GM12878 (cell line): ENCODE results near the gene PHEX. TPM values are rescaled to one million over a fixed set of nuclear protein-coding genes. Genes with fewer than 3 reads are reported as not detected.

ENCODE experiments used
- ATAC-seq: fragments of 200-7000 bp; cut with Tn5 transposase; 3 replicates; pipeline ENCODE4 v1.9.1; 2020; ENCODE audit warnings: mild to moderate bottlenecking, moderate library complexity
- BruUV-seq: library from RNA; stranded (reverse); fragments of 400-500 nt; replicated peaks from 2 replicates; lab custom pipeline; 2021; lab: Mats Ljungman, UMichigan
- CTCF ChIA-PET: fragments of 300-600 bp; sonication (Branson Sonifier 250); formaldehyde crosslinking; extraction: SDS; loops from one replicate; lab custom pipeline; 2021; ENCODE audit warnings: inconsistent platforms; lab: Yijun Ruan, JAX
- POLR2A ChIA-PET: fragments of 350-600 bp; formaldehyde crosslinking; extraction: SDS; loops from one replicate; lab custom pipeline; 2021; ENCODE audit warnings: inconsistent platforms; lab: Charles Lee
- RAD21 ChIA-PET: fragments of 300-600 bp; sonication (Branson Sonifier 250); formaldehyde crosslinking; loops from one replicate; lab custom pipeline; 2023; ENCODE audit warnings: antibody characterized with exemption; ENCODE audit not compliant: unreplicated experiment; lab: Charles Lee
- SMC1A ChIA-PET: fragments of 300-600 bp; sonication (Branson Sonifier 250); formaldehyde crosslinking; loops from one replicate; lab custom pipeline; 2023; ENCODE audit not compliant: unreplicated experiment, uncharacterized antibody; lab: Charles Lee
- DNase-seq: peaks from one replicate; pipeline ENCODE4 v3.0.0-alpha.2; 2011; ENCODE audit warnings: low read depth, low spot score
- FAIRE-seq: peaks from 3 replicates; lab custom pipeline; 2011; peaks lifted over from hg19 to GRCh38; lab: Jason Lieb, UNC
- H2AFZ ChIP-seq: 2 replicates; pipeline ENCODE4 v1.6.0; 2011; ENCODE audit warnings: low read depth, low read length, control low read depth; ENCODE audit not compliant: control insufficient read depth
- H3K27ac ChIP-seq: 2 replicates; pipeline ENCODE4 v1.5.1; 2011; ENCODE audit warnings: control low read depth; ENCODE audit not compliant: control insufficient read depth, insufficient read depth
- H3K27me3 ChIP-seq, 2 experiments: replicated peaks in 1 of 2; 2 replicates each; pipeline versions ENCODE4 v1.6.0 to v1.6.1; 2011; ENCODE audit warnings: low read length in 1 of 2; ENCODE audit not compliant: control insufficient read depth in 2 of 2, insufficient read depth in 2 of 2
- H3K36me3 ChIP-seq, 2 experiments: 2 replicates each; pipeline ENCODE4 v1.5.1; 2011; ENCODE audit warnings: low read length in 1 of 2; ENCODE audit not compliant: control insufficient read depth in 2 of 2, insufficient read depth in 2 of 2
- H3K4me1 ChIP-seq: 2 replicates; pipeline ENCODE4 v1.6.1; 2011; ENCODE audit warnings: mild to moderate bottlenecking, low read length, moderate library complexity, mixed read lengths; ENCODE audit not compliant: control insufficient read depth, insufficient read depth
- H3K4me2 ChIP-seq: 2 replicates; pipeline ENCODE4 v1.6.0; 2011; ENCODE audit warnings: control low read depth; ENCODE audit not compliant: control insufficient read depth, insufficient read depth
- H3K4me3 ChIP-seq: fragments of 200-600 bp; sonication (generic); 2 replicates; pipeline ENCODE4 v1.5.1; 2016
- H3K79me2 ChIP-seq: 2 replicates; pipeline ENCODE4 v1.6.0; 2011; ENCODE audit warnings: low read length; ENCODE audit not compliant: control insufficient read depth, insufficient read depth
- H3K9ac ChIP-seq: 2 replicates; pipeline ENCODE4 v1.8.0; 2011; ENCODE audit warnings: low read length, control low read depth, mixed read lengths; ENCODE audit not compliant: control insufficient read depth, insufficient read depth
- H3K9me3 ChIP-seq: replicated peaks from 3 replicates; pipeline ENCODE4 v1.5.1; 2011; ENCODE audit warnings: mild to moderate bottlenecking, low read length; ENCODE audit not compliant: control insufficient read depth, insufficient read depth
- H4K20me1 ChIP-seq: 2 replicates; pipeline ENCODE4 v1.6.0; 2011; ENCODE audit not compliant: control insufficient read depth, insufficient read depth
- CEBPB ChIP-seq, 2 experiments: fragments of 150-350 bp in 1 of 2; IDR thresholded peaks; 2 replicates each; pipeline ENCODE4 v1.6.1; 2012 to 2014; ENCODE audit warnings: low read depth in 2 of 2, low read length in 2 of 2, borderline replicate concordance in 1 of 2, inconsistent platforms in 1 of 2
- CHD1 ChIP-seq: IDR thresholded peaks from 2 replicates; pipeline ENCODE4 v1.6.1; 2012; ENCODE audit warnings: low read depth, low read length, improper control_type of control experiment
- ETV6 ChIP-seq, 2 experiments: fragments of 450-650 bp in 1 of 2; IDR thresholded peaks in 1 of 2; conservative IDR thresholded peaks in 1 of 2; 2 replicates each; pipeline ENCODE4 v1.6.1; 2014; ENCODE audit warnings: antibody characterized with exemption in 1 of 2, borderline replicate concordance in 1 of 2, low read depth in 1 of 2, mild to moderate bottlenecking in 1 of 2, moderate library complexity in 1 of 2
- GABPA ChIP-seq: IDR thresholded peaks from 2 replicates; pipeline ENCODE4 v1.6.1; 2014; ENCODE audit warnings: antibody characterized with exemption, low read depth, mild to moderate bottlenecking, inconsistent platforms
- POLR2AphosphoS2 ChIP-seq: IDR thresholded peaks from 2 replicates; pipeline ENCODE4 v1.6.1; 2011; ENCODE audit warnings: low read depth, mild to moderate bottlenecking, low read length, improper control_type of control experiment, moderate library complexity
- SKIL ChIP-seq: fragments of 450-650 bp; IDR thresholded peaks from 2 replicates; pipeline ENCODE4 v1.6.1; 2017; ENCODE audit warnings: mild to moderate bottlenecking, low read depth, inconsistent platforms; ENCODE audit not compliant: poor library complexity, severe bottlenecking
- ZBTB33 ChIP-seq: fragments of 450-650 bp; IDR thresholded peaks from 2 replicates; pipeline ENCODE4 v1.6.1; 2017; ENCODE audit warnings: mild to moderate bottlenecking
- ZNF207 ChIP-seq: fragments of 450-650 bp; IDR thresholded peaks from 2 replicates; pipeline ENCODE4 v1.6.1; 2014; ENCODE audit warnings: antibody characterized with exemption, mild to moderate bottlenecking, borderline replicate concordance
- ZSCAN29 ChIP-seq: fragments of 450-650 bp; IDR thresholded peaks from 2 replicates; pipeline ENCODE4 v1.6.1; 2017; ENCODE audit warnings: mild to moderate bottlenecking, moderate library complexity
- WGBS: methylation state at CpG from one replicate; pipeline ENCODE4 v1.1.6; 2016; ENCODE audit warnings: low lambda C conversion rate; ENCODE audit not compliant: insufficient replicate concordance, insufficient coverage; ENCODE audit errors: missing lambda C conversion rate; 5-methylcytosine and 5-hydroxymethylcytosine counted together
- in situ Hi-C: fragments of 300-500 bp; cut with MboI; formaldehyde crosslinking; loops from 9 replicates; pipeline ENCODE4 v1.14.3; 2018; ENCODE audit warnings: mixed read lengths
- intact Hi-C: fragments of 100-400 bp; cut with micrococcal nuclease; formaldehyde crosslinking; loops from one replicate; pipeline ENCODE4 v1.14.2; 2022; ENCODE audit not compliant: unreplicated experiment
- polyA plus RNA-seq, 11 experiments: library from polyadenylated mRNA; depleted of rRNA in 4 of 11; unstranded in 6 of 11; stranded (reverse) in 5 of 11; fragments of >200 nt; fragmentation: Nextera tagmentation in 4 of 11; fragmentation: Illumina TruSeq in 1 of 11; extraction: Ambion mirVana in 4 of 11; extraction: Trizol in 1 of 11; gene quantifications; 1 replicate in 1 of 11; 2 replicates in 10 of 11; pipeline versions ENCODE4 v1.2.1 to v1.2.3, GENCODE V29; 2011 to 2016; ENCODE audit warnings: inconsistent platforms in 2 of 11, missing spikeins in 2 of 11, low read depth in 1 of 11
- total RNA-seq, 4 experiments: library from RNA; depleted of rRNA in 3 of 4; stranded (reverse); fragments of >200 nt in 3 of 4; fragmentation: Illumina TruSeq in 1 of 4; extraction: Trizol in 1 of 4; gene quantifications; 2 replicates each; pipeline versions ENCODE4 v1.2.1 to v1.2.3, GENCODE V29; 2013 to 2021

PHEX gene
- total and polyA plus RNA-seq, 10 of the 15 experiments (the other 5 are each of a cell fraction or from before 2014, with no cell fraction given), result 0.12 to 97.2 (median 0.55) TPM

GRCh38 chrX:22122510-22122909, 90.4 kb downstream of the PHEX start (continued):
- no peak for TF ChIP-seq ETV6 (conservative IDR thresholded peaks at IDR 0.05 in 1 of 2, IDR thresholded peaks at IDR 0.05 in 1 of 2; ENCODE audit: borderline replicate concordance in 1 of 2, low read depth in 1 of 2)

GRCh38 chrX:22124098-22124497, 92.0 kb downstream of the PHEX start:
- POLR2A ChIA-PET, result interaction anchor here (0.7 to 1.4 kb wide), 2 partner anchors 9 to 10 kb away, joined by 4 to 5 read pairs; no protein-coding TSS in a partner anchor
- Histone ChIP-seq H3K9ac (no peak overlapping the region), H3K79me2 (no peaks in the 10 kb centered on the region), H3K9me3 (no peaks in the 10 kb centered on the region), H2AFZ (no peak overlapping the region), H4K20me1 (no peaks in the 10 kb centered on the region), H3K4me2 (no peak overlapping the region), H3K36me3 (no peaks in the 10 kb centered on the region), H3K4me3 (no peak overlapping the region), H3K27ac (no peak overlapping the region), H3K27me3 (no peaks in the 10 kb centered on the region), H3K4me1 (no peaks in the 10 kb centered on the region)
- CTCF ChIA-PET, result interaction anchor here (0.7 to 2.2 kb wide), 4 partner anchors 9 to 139 kb away, joined by 3 to 11 read pairs (median 4); no protein-coding TSS in a partner anchor
- intact Hi-C loops, result no loop called here
- WGBS, result 69% methylated on average over 6 of the region's 6 CpGs
- DNase-seq, result no peak
- SMC1A ChIA-PET, result interaction anchor here (1.2 to 5.9 kb wide), 4 partner anchors 8 to 54 kb away, joined by 3 to 29 read pairs (median 9); no protein-coding TSS in a partner anchor
- no peak for TF ChIP-seq ZBTB33
- no peak for TF ChIP-seq SKIL
- TF ChIP-seq CHD1, result no peak
- TF ChIP-seq CEBPB (IDR thresholded peaks at IDR 0.05; ENCODE audit: borderline replicate concordance in 1 of 2, low read depth in 2 of 2, low read length in 2 of 2), result no peak
- TF ChIP-seq ZNF207, result no peak
- no peak for TF ChIP-seq GABPA
- no peak for TF ChIP-seq POLR2AphosphoS2
- no peak for TF ChIP-seq ZSCAN29
- no peak for FAIRE-seq
- no peak for ATAC-seq
- BruUV-seq, result no TSS peak
- in situ Hi-C loops, result no loop called here
- RAD21 ChIA-PET, result interaction anchor here (1.5 kb wide), 1 partner anchor 57 kb away, joined by 3 read pairs; no protein-coding TSS in a partner anchor
